Testis (tissue), 3 donors: ENCODE measurements around the gene KCNQ5. TPM values are rescaled to one million over a fixed set of nuclear protein-coding genes. Genes with fewer than 3 reads are reported as not detected.

Source experiments
- DNase-seq: peaks from one replicate; pipeline ENCODE4 v3.0.0-alpha.2; 2019
- H3K27ac ChIP-seq, 2 donors: fragments of 200-600 bp; sonication (generic); one replicate each; pipeline ENCODE4 v1.5.1; 2019
- H3K27me3 ChIP-seq: fragments of 200-600 bp; sonication (generic); one replicate; pipeline ENCODE4 v1.5.1; 2019
- H3K36me3 ChIP-seq: fragments of 200-600 bp; sonication (generic); one replicate; pipeline ENCODE4 v1.5.1; 2017; ENCODE audit warnings: low read depth; ENCODE audit errors: missing control alignments
- H3K4me1 ChIP-seq: fragments of 200-600 bp; sonication (generic); one replicate; pipeline ENCODE4 v1.5.1; 2019
- H3K4me3 ChIP-seq, 2 donors: fragments of 200-600 bp; sonication (generic); one replicate each; pipeline ENCODE4 v1.5.1; 2017 to 2019
- H3K9me3 ChIP-seq: fragments of 200-600 bp; sonication (generic); one replicate; pipeline ENCODE4 v1.5.1; 2017
- CTCF ChIP-seq, 3 experiments: fragments of 450-650 bp in 2 of 3; fragments of 200-600 bp in 1 of 3; sonication (generic) in 1 of 3; IDR thresholded peaks; one replicate each; pipeline ENCODE4 v1.5.1; 2016 to 2019; ENCODE audit warnings: antibody characterized with exemption in 3 of 3, mild to moderate bottlenecking in 2 of 3, moderate library complexity in 1 of 3
- POLR2A ChIP-seq: fragments of 450-650 bp; IDR thresholded peaks from one replicate; pipeline ENCODE4 v1.6.1; 2017; ENCODE audit warnings: antibody characterized with exemption, mild to moderate bottlenecking, moderate library complexity
- WGBS, 2 donors: methylation state at CpG; one replicate each; pipeline ENCODE4 v1.1.5; 2018; 5-methylcytosine and 5-hydroxymethylcytosine counted together
- intact Hi-C: fragments of 100-400 bp; cut with DNase I; formaldehyde crosslinking; loops from one replicate; pipeline ENCODE4 v1.15.1; 2023; ENCODE audit warnings: low total_unique reads
- polyA plus RNA-seq: library from polyadenylated mRNA; stranded (reverse); fragments of 350-450 nt; fragmentation: Illumina TruSeq; extraction: RNeasy Lipid Tissue Mini Kit (QIAGEN cat#74804); gene quantifications from one replicate; pipeline ENCODE4 v1.2.3, GENCODE V29; 2014; ENCODE audit warnings: low read depth, low replicate concordance; ENCODE audit not compliant: insufficient read depth
- total RNA-seq, 2 donors: library from RNA; depleted of rRNA; stranded (reverse); fragments of >200 nt; gene quantifications; one replicate each; pipeline ENCODE4 v1.2.3, GENCODE V29; 2016

KCNQ5 gene
- total and polyA plus RNA-seq, 3 donors from 2014 or later = 0.43 to 1.1 (median 0.73) TPM

GRCh38 chr6:72954716-72955115 is 332.9 kb downstream of the KCNQ5 start:
- TF ChIP-seq CTCF (IDR thresholded peaks at IDR 0.05) = no peak
- TF ChIP-seq POLR2A = no peak
- WGBS, 2 donors = 42 to 50% methylated on average over 4 of the region's 4 CpGs
- Histone ChIP-seq H3K36me3 (no peaks in the 10 kb centered on the region), H3K4me3 (no peak overlapping the region), H3K27ac (no peak overlapping the region), H3K27me3 (no peaks in the 10 kb centered on the region), H3K4me1 (peaks cover 3% of the 10 kb centered on the region), H3K9me3 (no peaks in the 10 kb centered on the region)
- intact Hi-C loops = no loop called here
- DNase-seq = no peak

- 22 to 42% methylated on average over 2 of the region's 2 CpGs for WGBS, 2 donors
- Histone ChIP-seq H3K27ac (no peak overlapping the region), H3K9me3 (no peaks in the 10 kb centered on the region), H3K27me3 (no peaks in the 10 kb centered on the region), H3K36me3 (no peaks in the 10 kb centered on the region), H3K4me1 (peaks cover 3% of the 10 kb centered on the region), H3K4me3 (no peak overlapping the region)
- intact Hi-C loops = no loop called here
- no peak for TF ChIP-seq POLR2A
- DNase-seq = no peak
These were observed 333.8 kb downstream of the KCNQ5 start for GRCh38 chr6:72955666-72956065.

- WGBS, 2 donors = 24 to 29% methylated on average over 1 of the region's 1 CpG
- intact Hi-C loops = no loop called here
- H3K4me3 ChIP-seq = no peak overlapping the region
- H3K9me3 ChIP-seq = no peaks in the 10 kb centered on the region
- H3K27ac ChIP-seq = no peak overlapping the region
- DNase-seq = no peak
- H3K36me3 ChIP-seq = no peaks in the 10 kb centered on the region
- no peaks in the 10 kb centered on the region for H3K27me3 ChIP-seq
- H3K4me1 ChIP-seq = peaks cover 3% of the 10 kb centered on the region
- no peak for TF ChIP-seq POLR2A
- TF ChIP-seq CTCF (IDR thresholded peaks at IDR 0.05) = no peak
These were observed 334.4 kb downstream of the KCNQ5 start for GRCh38 chr6:72956272-72956671.

GRCh38 chr6:72959821-72960220 is 338.0 kb downstream of the KCNQ5 start:
- Histone ChIP-seq H3K27me3 (no peaks in the 10 kb centered on the region), H3K4me1 (no peaks in the 10 kb centered on the region), H3K27ac (no peak overlapping the region), H3K36me3 (no peaks in the 10 kb centered on the region), H3K9me3 (no peaks in the 10 kb centered on the region), H3K4me3 (no peak overlapping the region)
- DNase-seq = no peak
- no peak for TF ChIP-seq POLR2A
- TF ChIP-seq CTCF (IDR thresholded peaks at IDR 0.05) = no peak
- WGBS, 2 donors = 52 to 78% methylated on average over 2 of the region's 2 CpGs
- intact Hi-C loops = no loop called here

GRCh38 chr6:72963946-72964345 is 342.1 kb downstream of the KCNQ5 start:
- Histone ChIP-seq H3K27me3 (no peaks in the 10 kb centered on the region), H3K27ac (no peak overlapping the region), H3K4me1 (no peaks in the 10 kb centered on the region), H3K4me3 (no peak overlapping the region), H3K9me3 (no peaks in the 10 kb centered on the region), H3K36me3 (no peaks in the 10 kb centered on the region)
- WGBS, 2 donors = 81 to 90% methylated on average over 2 of the region's 2 CpGs
- intact Hi-C loops = no loop called here
- TF ChIP-seq CTCF (IDR thresholded peaks at IDR 0.05) (no peak), POLR2A (no peak)
- DNase-seq = no peak
